GM21529 (cell line): ENCODE data around the gene RTL3.
"Not testable (repeated sequence)": the region's sequence is repeated elsewhere in the genome, so short reads cannot be mapped to it uniquely, and the experiment has no call there.

Experiments
- ATAC-seq: cut with Tn5 transposase; IDR thresholded peaks from one replicate; pipeline ENCODE4 v1.9.1; 2021; ENCODE audit not compliant: unreplicated experiment

The RTL3 gene

GRCh38 chrX:78658845-78659744, at the start of gene RTL3:
Gene RTL3, minus strand, starts transcription at chrX:78659328. Its CDS starts 908 bp downstream, at chrX:78658420.
- peak; percentile 47 for ATAC-seq

- no peak for ATAC-seq
Measured at GRCh38 chrX:78708816-78709215, 49.7 kb upstream of the RTL3 start.

- ATAC-seq: no peak
Measured at GRCh38 chrX:78708262-78708661, 49.1 kb upstream of the RTL3 start.

- no peak for ATAC-seq
Measured at GRCh38 chrX:78706071-78706470, 46.9 kb upstream of the RTL3 start.

- no peak for ATAC-seq
Measured at GRCh38 chrX:78693536-78693935, 34.4 kb upstream of the RTL3 start.

GRCh38 chrX:78693012-78693411, 33.9 kb upstream of the RTL3 start:
- no peak for ATAC-seq

GRCh38 chrX:78687586-78687985, 28.5 kb upstream of the RTL3 start:
- peak; percentile 94 for ATAC-seq

GRCh38 chrX:78673246-78673645, 14.1 kb upstream of the RTL3 start:
- no peak for ATAC-seq

GRCh38 chrX:78665342-78665741, 6.2 kb upstream of the RTL3 start:
- ATAC-seq: no peak

GRCh38 chrX:78661836-78662235, 2.7 kb upstream of the RTL3 start:
- no peak for ATAC-seq

- peak; percentile 18 for ATAC-seq
Measured at GRCh38 chrX:78659955-78660354, 827 bp upstream of the RTL3 start.

- no peak for ATAC-seq
Measured at GRCh38 chrX:78658414-78658813, 714 bp downstream of the RTL3 start.

GRCh38 chrX:78655642-78656041, 3.5 kb downstream of the RTL3 start:
- no peak for ATAC-seq

GRCh38 chrX:78653118-78653822, 5.9 kb downstream of the RTL3 start:
- ATAC-seq: peak; percentile 53

- peak; percentile 85 for ATAC-seq
Measured at GRCh38 chrX:78650906-78651437, 8.2 kb downstream of the RTL3 start.

GRCh38 chrX:78643874-78644273, 15.3 kb downstream of the RTL3 start:
- ATAC-seq: no peak

GRCh38 chrX:78643096-78643495, 16.0 kb downstream of the RTL3 start:
- ATAC-seq: no peak

GRCh38 chrX:78636096-78636495, 23.0 kb downstream of the RTL3 start:
- not testable (repeated sequence) for ATAC-seq

- ATAC-seq: no peak
Measured at GRCh38 chrX:78624962-78625909, 33.9 kb downstream of the RTL3 start.

- no peak for ATAC-seq
Measured at GRCh38 chrX:78624426-78624825, 34.7 kb downstream of the RTL3 start.

- no peak for ATAC-seq
Measured at GRCh38 chrX:78622831-78623230, 36.3 kb downstream of the RTL3 start.
